HG03025 (cell line): ENCODE measurements around the gene ABCG4.
"Not testable (repeated sequence)": the region's sequence is repeated elsewhere in the genome, so short reads cannot be mapped to it uniquely, and the experiment has no call there.

Source experiments
- ATAC-seq: cut with Tn5 transposase; IDR thresholded peaks from one replicate; pipeline ENCODE4 v1.9.1; 2021; ENCODE audit warnings: mild to moderate bottlenecking, moderate library complexity; ENCODE audit not compliant: unreplicated experiment, low FRiP score

ABCG4 gene

DNA sequence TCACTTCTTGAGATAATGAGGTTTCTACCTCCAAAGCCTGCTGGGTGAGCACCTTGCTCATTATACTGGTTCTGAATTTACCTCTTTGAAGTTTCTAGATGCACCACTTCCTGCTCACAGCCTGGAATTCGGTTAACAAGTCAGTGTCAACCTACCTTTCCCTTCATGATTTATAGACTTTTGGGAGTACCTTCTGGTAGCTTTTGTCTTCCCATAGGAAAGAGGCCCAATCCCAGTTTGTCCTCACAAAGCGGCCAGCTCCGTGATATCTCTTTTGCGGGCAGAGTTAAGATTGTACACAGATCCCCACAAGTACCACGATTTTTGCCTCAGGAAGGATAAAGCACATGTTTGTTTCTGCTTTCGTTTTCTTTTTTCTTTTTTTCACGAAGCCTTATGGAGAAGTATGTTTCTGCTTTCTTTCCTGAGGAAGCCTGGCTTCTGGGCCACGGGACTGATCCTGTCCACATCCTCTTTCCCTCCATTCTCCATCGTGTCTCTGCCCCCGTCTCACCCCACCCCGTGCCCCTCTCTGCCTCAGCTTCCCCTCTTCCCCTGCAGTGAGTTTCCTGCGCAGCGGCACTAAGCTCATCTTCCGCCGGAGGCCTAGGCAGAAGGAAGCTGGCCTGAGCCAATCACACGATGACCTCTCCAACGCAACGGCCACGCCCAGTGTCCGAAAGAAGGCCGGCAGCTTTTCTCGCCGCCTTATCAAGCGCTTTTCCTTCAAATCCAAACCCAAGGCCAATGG lies 33.2 kb upstream of the ABCG4 start:
- no peak for ATAC-seq

DNA sequence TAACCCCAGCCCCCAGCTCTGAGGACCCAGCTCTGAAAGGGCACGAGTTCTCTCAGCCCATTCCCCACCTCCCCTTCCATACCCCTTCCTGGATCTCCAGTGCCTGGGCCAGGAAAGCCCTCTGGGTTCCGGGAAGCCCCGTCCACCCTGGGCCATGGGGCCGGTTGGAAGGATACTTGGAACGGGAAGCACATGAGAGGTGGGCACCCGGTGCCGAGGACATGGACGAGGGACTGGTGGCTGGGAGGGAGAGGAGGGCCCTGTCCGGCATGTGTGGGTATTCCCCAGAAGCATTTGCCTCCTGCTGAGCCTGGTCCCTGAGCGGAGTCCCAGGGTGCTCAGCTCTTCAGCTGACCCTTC lies 32.6 kb upstream of the ABCG4 start:
- ATAC-seq, result no peak

DNA sequence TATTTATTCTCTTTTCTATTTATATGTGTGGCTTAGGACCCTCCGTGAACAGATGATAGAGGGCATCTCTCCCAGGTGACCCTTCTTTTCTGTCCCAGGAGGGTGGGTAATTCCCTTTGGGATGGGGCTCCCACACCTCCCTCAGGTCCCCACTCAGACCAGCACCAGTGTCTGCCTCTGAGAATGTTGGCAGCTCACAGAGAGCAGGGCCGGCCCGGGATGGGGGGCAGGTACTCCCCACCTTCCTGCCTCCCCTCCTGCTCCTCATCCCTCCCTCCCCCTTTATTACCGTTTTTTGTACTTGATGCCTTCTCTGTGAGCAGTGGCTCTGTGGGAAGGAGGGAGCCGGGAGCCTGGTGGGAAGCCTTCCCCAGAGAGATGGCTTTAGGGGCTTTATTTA lies 32.3 kb upstream of the ABCG4 start:
- ATAC-seq, result no peak

- no peak for ATAC-seq
These were observed 31.7 kb upstream of the ABCG4 start for GRCh38 chr11:119117004-119117706.

DNA sequence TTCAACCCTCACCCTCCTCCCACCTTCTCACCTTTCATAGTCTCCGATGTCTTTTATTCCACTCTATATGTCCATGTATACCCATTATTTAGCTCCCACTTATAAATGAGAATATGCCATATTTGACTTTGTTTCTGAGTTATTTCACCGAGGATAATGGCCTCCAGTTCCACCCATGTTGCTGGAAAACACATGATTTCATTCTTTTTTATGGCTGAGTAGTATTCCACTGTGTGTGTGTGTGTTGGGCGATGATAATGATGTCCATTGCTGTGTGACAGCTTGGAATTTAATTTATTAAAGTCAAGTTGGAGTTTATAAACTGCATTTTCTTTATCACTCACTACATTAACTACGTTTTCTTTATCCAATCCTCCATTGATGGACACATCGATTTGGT lies 30.6 kb upstream of the ABCG4 start:
- no peak for ATAC-seq

GRCh38 chr11:119118946-119119345 lies 29.9 kb upstream of the ABCG4 start:
- no peak for ATAC-seq

- no peak for ATAC-seq
These were observed 28.2 kb upstream of the ABCG4 start for GRCh38 chr11:119120639-119121007.

DNA sequence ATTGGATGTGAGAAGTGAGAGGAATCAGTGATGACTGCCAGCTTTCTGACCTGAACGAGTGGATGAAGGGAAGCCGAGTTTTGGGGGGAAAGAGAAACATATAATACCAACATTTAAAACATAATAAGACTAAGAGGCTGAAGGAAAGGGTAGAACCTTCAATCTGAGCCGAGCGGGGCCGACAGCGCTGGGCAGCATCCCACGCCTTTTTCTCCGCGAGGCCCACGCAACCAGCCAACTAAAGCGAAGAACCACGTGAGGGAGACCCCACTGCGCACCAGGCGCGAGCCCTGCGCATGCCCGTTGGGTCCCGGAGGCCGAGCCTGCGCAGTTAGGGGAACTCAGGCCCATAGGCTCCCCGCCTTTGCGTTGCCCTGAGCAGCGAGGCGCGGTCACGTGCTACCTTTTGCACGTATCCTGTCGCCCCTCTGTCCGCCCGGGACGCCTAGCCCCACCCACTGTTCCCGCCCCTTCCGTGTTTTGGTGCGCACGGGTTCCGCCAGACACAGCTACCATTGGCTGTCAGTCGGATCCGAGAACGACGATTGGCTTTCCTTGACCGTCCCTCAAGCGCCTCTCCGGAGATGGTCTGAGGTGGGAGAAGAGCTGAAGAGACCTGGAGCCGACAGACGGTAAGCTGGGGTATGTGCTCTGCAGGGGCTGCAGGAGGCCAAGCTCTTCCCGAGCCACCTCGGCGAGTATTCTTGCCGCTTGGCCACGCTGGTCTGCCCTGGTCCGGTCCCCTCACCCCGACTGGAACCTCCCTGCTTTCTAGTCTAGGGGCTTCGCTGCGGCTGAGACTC lies 27.6 kb upstream of the ABCG4 start, which contains the start of gene HINFP:
Gene HINFP, plus strand, starts transcription at position 573 of the 803 bp plus-strand sequence. CDS start 5,365 bp downstream, outside the sequence.
- ATAC-seq, result peak; percentile 94

GRCh38 chr11:119121811-119122124 lies 27.1 kb upstream of the ABCG4 start:
- ATAC-seq, result peak; percentile 18

GRCh38 chr11:119125821-119126220 lies 23.0 kb upstream of the ABCG4 start:
- no peak for ATAC-seq

DNA sequence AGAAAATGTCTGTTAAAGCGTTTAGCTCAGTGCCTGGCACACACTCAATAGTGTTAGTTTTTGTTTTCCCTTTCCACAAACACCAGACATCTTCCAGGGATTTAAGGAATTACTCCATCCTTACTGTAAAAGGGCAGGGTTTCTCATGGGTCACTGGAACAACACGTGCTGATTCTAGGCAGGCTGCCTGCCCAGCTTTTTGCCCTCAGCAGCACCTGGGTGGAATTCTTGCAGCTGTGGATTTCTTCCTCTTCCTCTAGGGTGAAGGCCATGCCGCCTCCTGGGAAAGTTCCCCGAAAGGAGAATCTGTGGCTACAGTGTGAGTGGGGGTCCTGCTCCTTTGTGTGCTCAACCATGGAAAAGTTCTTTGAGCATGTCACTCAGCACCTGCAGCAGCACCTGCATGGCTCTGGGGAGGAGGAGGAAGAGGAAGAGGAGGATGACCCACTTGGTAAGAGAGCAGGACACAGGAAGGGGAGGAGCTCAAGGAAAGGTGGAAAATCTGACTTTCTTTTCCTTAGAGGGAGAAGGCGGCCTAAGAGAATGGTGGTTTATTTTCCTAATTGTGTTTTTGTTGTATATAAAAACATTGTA lies 22.1 kb upstream of the ABCG4 start:
- ATAC-seq, result no peak

DNA sequence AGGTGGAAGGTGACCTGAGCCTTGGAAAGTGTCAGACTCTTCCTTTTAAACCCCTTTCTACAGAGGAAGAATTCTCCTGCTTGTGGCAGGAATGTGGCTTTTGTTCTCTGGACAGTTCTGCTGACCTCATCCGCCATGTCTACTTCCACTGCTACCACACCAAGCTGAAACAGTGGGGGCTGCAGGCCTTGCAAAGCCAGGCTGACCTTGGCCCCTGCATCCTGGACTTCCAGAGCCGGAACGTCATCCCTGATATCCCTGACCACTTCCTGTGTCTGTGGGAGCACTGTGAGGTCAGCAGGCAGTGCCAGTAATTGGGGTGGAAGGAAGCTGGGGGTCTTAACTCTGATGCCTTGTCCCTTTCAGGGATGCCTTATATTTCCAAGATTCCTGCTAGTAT lies 18.2 kb upstream of the ABCG4 start:
- no peak for ATAC-seq

DNA sequence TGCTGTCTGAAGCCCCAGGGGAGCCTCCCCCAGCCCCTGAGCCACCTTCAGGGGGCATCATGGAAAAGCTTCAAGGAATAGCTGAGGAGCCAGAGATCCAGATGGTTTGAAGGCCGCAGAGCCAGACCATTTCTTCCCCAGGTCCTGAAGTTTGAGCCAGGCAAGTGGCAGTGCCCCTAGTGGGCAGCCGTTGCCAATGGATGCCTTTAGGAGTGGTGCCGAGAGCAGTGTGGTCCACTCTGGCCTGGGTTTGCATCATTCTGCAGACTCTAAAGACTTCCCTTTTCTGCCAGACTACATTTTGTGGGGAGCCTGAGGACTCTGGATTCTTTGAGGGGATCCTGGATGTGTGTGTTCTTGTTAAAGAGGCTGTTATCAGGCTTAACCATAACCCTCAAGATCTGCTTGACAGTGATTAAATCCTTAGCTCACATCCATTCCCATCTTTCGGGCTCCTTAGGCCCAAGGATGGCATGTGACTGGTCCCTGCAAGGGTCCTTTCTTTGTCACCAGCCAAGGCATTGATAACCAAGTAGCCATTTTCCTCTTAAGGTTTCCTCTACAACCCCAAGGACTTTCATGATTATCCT lies 14.4 kb upstream of the ABCG4 start:
- no peak for ATAC-seq

DNA sequence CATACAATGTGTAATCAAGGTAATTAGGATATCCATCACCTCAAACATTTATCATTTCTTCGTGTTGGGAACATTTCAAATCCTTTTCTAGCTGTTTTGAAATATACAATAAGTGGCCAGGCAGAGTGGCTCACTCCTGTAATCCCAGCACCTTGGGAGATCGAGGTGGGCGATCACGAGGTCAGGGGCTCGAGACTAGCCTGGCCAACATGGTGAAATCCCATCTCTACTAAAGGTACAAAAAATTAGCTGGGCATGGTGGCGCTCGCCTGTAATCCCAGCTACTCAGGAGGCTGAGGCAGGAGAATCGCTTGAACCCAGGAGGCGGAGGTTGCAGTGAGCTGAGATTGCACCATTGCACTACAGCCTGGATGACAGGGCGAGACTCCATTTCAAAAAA lies 9.6 kb upstream of the ABCG4 start:
- not testable (repeated sequence) for ATAC-seq

DNA sequence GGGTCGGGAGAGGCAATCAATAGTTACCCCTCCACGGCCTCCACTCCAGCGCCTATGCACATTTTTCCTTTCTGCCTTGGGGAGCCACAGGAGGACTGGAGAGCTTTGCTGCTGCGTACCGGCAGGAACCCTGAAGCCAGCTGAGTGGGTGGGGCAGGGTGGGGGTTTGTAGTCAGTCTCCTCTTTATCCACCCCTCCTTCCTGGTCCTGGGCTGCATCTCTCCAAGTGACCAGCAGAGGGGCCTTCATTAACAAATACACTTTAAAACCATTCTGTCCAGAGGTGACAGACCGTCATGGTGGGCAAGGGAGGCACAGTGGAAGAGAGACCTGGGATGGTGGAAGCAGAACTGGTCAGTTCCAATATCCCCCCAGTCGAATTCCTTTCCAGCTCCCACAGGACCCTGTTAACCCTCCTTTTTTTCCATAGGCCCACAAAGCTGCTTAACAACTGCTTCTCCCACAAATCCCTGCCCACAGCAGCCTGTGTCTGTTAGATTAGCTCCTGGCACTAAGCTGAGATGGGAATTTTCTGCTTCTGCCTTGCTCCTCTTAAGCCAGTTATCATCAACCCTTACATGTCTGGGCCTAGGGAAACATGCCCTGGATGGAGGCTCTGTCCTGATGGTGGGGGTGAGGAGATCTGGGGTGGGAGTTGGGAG lies 3.9 kb upstream of the ABCG4 start:
- no peak for ATAC-seq

DNA sequence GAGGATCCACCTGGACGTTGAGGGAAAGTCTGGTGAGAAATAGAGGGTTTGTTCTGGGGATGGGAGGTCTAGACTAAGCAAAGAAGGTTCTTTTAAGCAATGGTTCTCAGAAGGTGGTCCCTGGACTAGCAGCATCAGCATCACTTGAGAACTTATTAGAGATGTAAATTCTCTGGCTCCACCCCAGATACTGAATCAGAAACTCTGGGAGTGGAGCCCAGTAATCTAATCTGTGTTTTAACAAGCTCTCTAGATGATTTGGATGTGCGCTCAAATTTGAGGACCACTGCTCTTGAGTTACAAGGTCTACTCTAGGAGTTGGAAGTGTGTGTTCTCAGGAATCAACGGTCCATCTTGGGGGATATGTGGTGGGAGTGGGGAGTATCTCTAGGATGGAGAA lies 3.3 kb upstream of the ABCG4 start:
- ATAC-seq, result no peak

DNA sequence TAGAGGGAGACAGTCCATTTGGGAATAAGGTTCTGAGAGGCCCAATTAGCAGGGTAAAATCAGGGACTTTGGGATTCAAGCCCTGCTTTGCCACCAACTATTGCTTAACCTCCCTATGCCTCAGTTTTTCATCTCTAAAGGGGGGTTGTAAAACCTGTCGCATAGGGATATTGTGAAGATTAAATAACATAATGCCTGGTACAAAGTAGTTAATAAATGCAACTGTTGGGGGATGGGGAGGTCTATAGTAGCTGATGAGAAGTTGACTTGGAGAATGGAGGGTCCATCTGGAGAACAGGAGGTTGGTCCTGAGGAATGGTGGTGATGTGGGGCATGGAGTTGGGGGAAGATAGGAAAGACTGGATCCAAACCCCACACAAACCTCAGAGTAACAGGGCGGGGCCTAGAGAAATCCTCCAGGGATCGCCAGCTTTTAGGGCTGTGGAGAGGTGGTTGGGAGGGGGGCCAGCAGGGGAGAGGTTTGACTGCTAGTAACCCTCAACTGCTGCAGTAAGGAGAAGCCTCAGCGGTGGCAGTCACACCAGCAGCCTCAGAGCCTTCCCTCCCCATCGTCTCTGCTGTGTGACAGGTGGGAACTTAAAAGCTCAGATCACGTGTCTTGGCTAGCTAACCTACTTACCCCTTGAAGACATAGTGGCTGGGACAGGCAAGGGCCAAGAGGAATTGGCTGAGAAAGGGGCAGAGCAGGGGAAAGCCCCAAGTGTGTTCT lies 1.1 kb upstream of the ABCG4 start:
- ATAC-seq, result no peak

DNA sequence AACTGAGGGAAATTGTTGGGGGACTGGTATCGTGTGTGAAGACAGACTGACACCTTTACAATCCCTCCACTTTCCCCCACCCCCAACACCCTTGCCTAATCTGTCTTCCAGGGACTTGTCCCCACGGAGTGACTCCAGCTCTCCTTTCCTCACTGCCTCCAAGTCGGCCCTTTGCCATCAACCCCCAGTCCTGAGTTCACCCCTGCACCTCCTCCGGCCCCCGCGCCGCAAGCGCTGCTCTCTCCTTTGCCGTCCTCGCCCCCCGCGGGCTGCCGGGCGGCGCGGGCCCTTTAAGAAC lies 183 bp upstream of the ABCG4 start:
- no peak for ATAC-seq

GRCh38 chr11:119149786-119150275 lies 979 bp downstream of the ABCG4 start:
- ATAC-seq, result no peak

GRCh38 chr11:119152043-119152442 lies 3.2 kb downstream of the ABCG4 start:
- ATAC-seq, result no peak
